ENCODE measurements around the gene PI4KA.

PI4KA gene

GRCh38 chr22:20765938-20766337 lies 92.7 kb downstream of the PI4KA start:
- H2BK5ac ChIP-seq (ENCODE audit: low read depth, low read length, poor library complexity): no peak overlapping the region
- H3K4me3 ChIP-seq (ENCODE audit: low read depth, low read length): no peak overlapping the region
- no peaks in the 10 kb centered on the region for H3K9me3 ChIP-seq (ENCODE audit: insufficient read depth, low read depth, low read length)
- H3K36me3 ChIP-seq (ENCODE audit: control insufficient read depth in 1 of 2, insufficient read depth in 2 of 2, low read length in 2 of 2): peaks cover 16 to 21% of the 10 kb centered on the region in 2 experiments
- H3K27me3 ChIP-seq (ENCODE audit: insufficient read depth, low read length): no peaks in the 10 kb centered on the region
- no peaks in the 10 kb centered on the region for H3K79me1 ChIP-seq (ENCODE audit: low read length)
- no peak overlapping the region for H3K9ac ChIP-seq (ENCODE audit: low read length)
- no peak overlapping the region for H2BK120ac ChIP-seq (ENCODE audit: insufficient read depth, low read length, poor library complexity)
- DNase-seq: no peak
- no peak overlapping the region for H2AFZ ChIP-seq (ENCODE audit: insufficient read depth, low read length, poor library complexity)
- H3K18ac ChIP-seq (ENCODE audit: low read length): no peak overlapping the region
- H3K23ac ChIP-seq (ENCODE audit: low read length): no peak overlapping the region
- no peak overlapping the region for H2BK12ac ChIP-seq (ENCODE audit: low read length)
- H3K4me2 ChIP-seq (ENCODE audit: low read length): no peak overlapping the region
- no peak overlapping the region for H3K14ac ChIP-seq (ENCODE audit: low read length)
- H3K4me1 ChIP-seq (ENCODE audit: control insufficient read depth in 1 of 2, insufficient read depth in 2 of 2, low read length in 2 of 2): no peaks in the 10 kb centered on the region
- H3K79me2 ChIP-seq (ENCODE audit: control insufficient read depth, insufficient read depth, low read length, poor library complexity): no peaks in the 10 kb centered on the region
- no peak overlapping the region for H4K91ac ChIP-seq (ENCODE audit: low read depth, low read length)
- H3K4ac ChIP-seq (ENCODE audit: low read depth, low read length): no peak overlapping the region
- no peak overlapping the region for H2AK5ac ChIP-seq (ENCODE audit: low read length)
- H3K27ac ChIP-seq (ENCODE audit: low read depth, low read length): no peak overlapping the region
- no peak overlapping the region for H4K12ac ChIP-seq (ENCODE audit: low read depth, low read length)
- H4K8ac ChIP-seq (ENCODE audit: low read depth, low read length): no peak overlapping the region
- no CpG with 5 or more reads among the region's 2 CpGs for WGBS (ENCODE audit: extremely low coverage, insufficient coverage, insufficient read length)

GRCh38 chr22:20764729-20765128 lies 93.9 kb downstream of the PI4KA start:
- WGBS (ENCODE audit: extremely low coverage, insufficient coverage, insufficient read length): no CpG with 5 or more reads among the region's 10 CpGs
- Histone ChIP-seq H3K4me2 (ENCODE audit: low read length) (no peak overlapping the region), H2AFZ (ENCODE audit: insufficient read depth, low read length, poor library complexity) (no peak overlapping the region), H3K9me3 (ENCODE audit: insufficient read depth, low read depth, low read length) (no peaks in the 10 kb centered on the region), H2BK120ac (ENCODE audit: insufficient read depth, low read length, poor library complexity) (no peak overlapping the region), H3K27ac (ENCODE audit: low read depth, low read length) (no peak overlapping the region), H3K79me1 (ENCODE audit: low read length) (no peaks in the 10 kb centered on the region), H3K9ac (ENCODE audit: low read length) (no peak overlapping the region), H3K23ac (ENCODE audit: low read length) (no peak overlapping the region), H4K91ac (ENCODE audit: low read depth, low read length) (no peak overlapping the region), H2BK5ac (ENCODE audit: low read depth, low read length, poor library complexity) (no peak overlapping the region), H3K4me3 (ENCODE audit: low read depth, low read length) (no peak overlapping the region), H4K12ac (ENCODE audit: low read depth, low read length) (no peak overlapping the region), H3K14ac (ENCODE audit: low read length) (no peak overlapping the region), H4K8ac (ENCODE audit: low read depth, low read length) (no peak overlapping the region), H3K27me3 (ENCODE audit: insufficient read depth, low read length) (no peaks in the 10 kb centered on the region), H3K18ac (ENCODE audit: low read length) (no peak overlapping the region), H3K79me2 (ENCODE audit: control insufficient read depth, insufficient read depth, low read length, poor library complexity) (no peaks in the 10 kb centered on the region), H2BK12ac (ENCODE audit: low read length) (no peak overlapping the region), H3K4ac (ENCODE audit: low read depth, low read length) (no peak overlapping the region), H3K4me1 (ENCODE audit: control insufficient read depth in 1 of 2, insufficient read depth in 2 of 2, low read length in 2 of 2) (no peaks in the 10 kb centered on the region), H2AK5ac (ENCODE audit: low read length) (no peak overlapping the region), H3K36me3 (ENCODE audit: control insufficient read depth in 1 of 2, insufficient read depth in 2 of 2, low read length in 2 of 2) (peaks cover 19 to 26% of the 10 kb centered on the region in 2 experiments)
- no peak for DNase-seq

GRCh38 chr22:20764471-20764720 lies 94.2 kb downstream of the PI4KA start:
- H4K8ac ChIP-seq (ENCODE audit: low read depth, low read length): no peak overlapping the region
- no peak overlapping the region for H4K12ac ChIP-seq (ENCODE audit: low read depth, low read length)
- H3K79me2 ChIP-seq (ENCODE audit: control insufficient read depth, insufficient read depth, low read length, poor library complexity): no peaks in the 10 kb centered on the region
- no peak for DNase-seq
- H3K18ac ChIP-seq (ENCODE audit: low read length): no peak overlapping the region
- H3K4me1 ChIP-seq (ENCODE audit: control insufficient read depth in 1 of 2, insufficient read depth in 2 of 2, low read length in 2 of 2): no peaks in the 10 kb centered on the region
- no peak overlapping the region for H3K9ac ChIP-seq (ENCODE audit: low read length)
- H2BK5ac ChIP-seq (ENCODE audit: low read depth, low read length, poor library complexity): no peak overlapping the region
- H3K27me3 ChIP-seq (ENCODE audit: insufficient read depth, low read length): no peaks in the 10 kb centered on the region
- no peaks in the 10 kb centered on the region for H3K79me1 ChIP-seq (ENCODE audit: low read length)
- no peak overlapping the region for H3K4ac ChIP-seq (ENCODE audit: low read depth, low read length)
- no peak overlapping the region for H3K23ac ChIP-seq (ENCODE audit: low read length)
- no peak overlapping the region for H3K14ac ChIP-seq (ENCODE audit: low read length)
- H2BK120ac ChIP-seq (ENCODE audit: insufficient read depth, low read length, poor library complexity): no peak overlapping the region
- no peaks in the 10 kb centered on the region for H3K9me3 ChIP-seq (ENCODE audit: insufficient read depth, low read depth, low read length)
- H3K4me3 ChIP-seq (ENCODE audit: low read depth, low read length): no peak overlapping the region
- no peak overlapping the region for H2BK12ac ChIP-seq (ENCODE audit: low read length)
- H3K36me3 ChIP-seq (ENCODE audit: control insufficient read depth in 1 of 2, insufficient read depth in 2 of 2, low read length in 2 of 2): peaks cover 19 to 26% of the 10 kb centered on the region in 2 experiments
- no peak overlapping the region for H2AFZ ChIP-seq (ENCODE audit: insufficient read depth, low read length, poor library complexity)
- WGBS (ENCODE audit: extremely low coverage, insufficient coverage, insufficient read length): no CpG with 5 or more reads among the region's 7 CpGs
- no peak overlapping the region for H3K4me2 ChIP-seq (ENCODE audit: low read length)
- H3K27ac ChIP-seq (ENCODE audit: low read depth, low read length): no peak overlapping the region
- H4K91ac ChIP-seq (ENCODE audit: low read depth, low read length): no peak overlapping the region
- H2AK5ac ChIP-seq (ENCODE audit: low read length): no peak overlapping the region

GRCh38 chr22:20763630-20764470 lies 94.8 kb downstream of the PI4KA start:
- Histone ChIP-seq H3K4ac (ENCODE audit: low read depth, low read length) (no peak overlapping the region), H4K91ac (ENCODE audit: low read depth, low read length) (no peak overlapping the region), H2BK5ac (ENCODE audit: low read depth, low read length, poor library complexity) (no peak overlapping the region), H3K18ac (ENCODE audit: low read length) (no peak overlapping the region), H3K79me2 (ENCODE audit: control insufficient read depth, insufficient read depth, low read length, poor library complexity) (no peaks in the 10 kb centered on the region), H3K9me3 (ENCODE audit: insufficient read depth, low read depth, low read length) (no peaks in the 10 kb centered on the region), H3K79me1 (ENCODE audit: low read length) (no peaks in the 10 kb centered on the region), H3K9ac (ENCODE audit: low read length) (no peak overlapping the region), H3K4me1 (ENCODE audit: control insufficient read depth in 1 of 2, insufficient read depth in 2 of 2, low read length in 2 of 2) (no peaks in the 10 kb centered on the region), H3K14ac (ENCODE audit: low read length) (no peak overlapping the region), H3K27ac (ENCODE audit: low read depth, low read length) (no peak overlapping the region), H3K23ac (ENCODE audit: low read length) (no peak overlapping the region), H2BK12ac (ENCODE audit: low read length) (no peak overlapping the region), H3K4me2 (ENCODE audit: low read length) (no peak overlapping the region), H2AK5ac (ENCODE audit: low read length) (no peak overlapping the region), H3K36me3 (ENCODE audit: control insufficient read depth in 1 of 2, insufficient read depth in 2 of 2, low read length in 2 of 2) (peaks cover 19 to 26% of the 10 kb centered on the region in 2 experiments), H4K12ac (ENCODE audit: low read depth, low read length) (no peak overlapping the region), H3K4me3 (ENCODE audit: low read depth, low read length) (no peak overlapping the region), H4K8ac (ENCODE audit: low read depth, low read length) (no peak overlapping the region), H3K27me3 (ENCODE audit: insufficient read depth, low read length) (no peaks in the 10 kb centered on the region), H2BK120ac (ENCODE audit: insufficient read depth, low read length, poor library complexity) (no peak overlapping the region), H2AFZ (ENCODE audit: insufficient read depth, low read length, poor library complexity) (no peak overlapping the region)
- no peak for DNase-seq
- WGBS (ENCODE audit: extremely low coverage, insufficient coverage, insufficient read length): no CpG with 5 or more reads among the region's 13 CpGs
